Nephron progenitor cell (in vitro differentiated cells): ENCODE results near the gene SYNPR.

Experiments
- DNase-seq: peaks from one replicate; pipeline ENCODE4 v3.0.0; 2021
- H3K27ac Mint-ChIP-seq: 2 replicates; pipeline ENCODE4 v1.8.0; 2021; ENCODE audit warnings: mild to moderate bottlenecking, moderate library complexity, mixed read lengths
- H3K27me3 Mint-ChIP-seq: 2 replicates; pipeline ENCODE4 v1.8.0; 2021; ENCODE audit warnings: mild to moderate bottlenecking, low read depth, mixed read lengths; ENCODE audit not compliant: poor library complexity
- H3K36me3 Mint-ChIP-seq: 2 replicates; pipeline ENCODE4 v1.8.0; 2021; ENCODE audit warnings: low read depth, mixed read lengths
- H3K4me1 Mint-ChIP-seq: 2 replicates; pipeline ENCODE4 v1.8.0; 2021; ENCODE audit warnings: mixed read lengths
- H3K4me3 Mint-ChIP-seq: 2 replicates; pipeline ENCODE4 v1.8.0; 2021; ENCODE audit warnings: mild to moderate bottlenecking, moderate library complexity, mixed read lengths
- H3K9me3 Mint-ChIP-seq: 2 replicates; pipeline ENCODE4 v1.8.0; 2021; ENCODE audit warnings: mild to moderate bottlenecking, moderate library complexity, mixed read lengths
- TF ChIP-seq, protein P1 (sequence below): fragments of 200-600 bp; sonication (generic); IDR thresholded peaks from 2 replicates; pipeline ENCODE4 v1.5.0; 2021; ENCODE audit warnings: antibody characterized with exemption

Gene SYNPR

DNA sequence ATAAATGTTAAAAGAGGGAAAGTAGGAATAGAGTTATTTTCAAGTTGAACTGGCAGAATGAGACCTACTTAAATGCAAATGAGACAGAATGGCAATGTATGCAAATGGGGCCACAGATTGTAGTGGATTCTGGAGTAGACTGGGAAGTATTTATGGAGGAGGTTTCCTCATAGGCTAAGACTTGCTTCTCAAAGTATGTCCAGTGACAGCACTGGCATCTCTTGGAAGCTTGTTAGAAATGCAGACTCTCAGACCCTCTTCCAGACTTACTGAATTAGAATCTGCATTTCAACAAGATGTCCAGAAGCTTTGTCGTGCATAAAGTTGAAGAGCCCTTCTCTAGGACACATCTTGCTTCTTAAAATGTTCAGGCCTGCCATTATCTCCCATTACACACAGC lies 306.6 kb downstream of the SYNPR start:
- Mint-ChIP-seq H3K27me3 (no peaks in the 10 kb centered on the region), H3K27ac (no peak overlapping the region), H3K9me3 (peaks cover 10% of the 10 kb centered on the region), H3K36me3 (no peaks in the 10 kb centered on the region), H3K4me1 (no peaks in the 10 kb centered on the region), H3K4me3 (no peak overlapping the region)
- TF ChIP-seq, protein P1, sequence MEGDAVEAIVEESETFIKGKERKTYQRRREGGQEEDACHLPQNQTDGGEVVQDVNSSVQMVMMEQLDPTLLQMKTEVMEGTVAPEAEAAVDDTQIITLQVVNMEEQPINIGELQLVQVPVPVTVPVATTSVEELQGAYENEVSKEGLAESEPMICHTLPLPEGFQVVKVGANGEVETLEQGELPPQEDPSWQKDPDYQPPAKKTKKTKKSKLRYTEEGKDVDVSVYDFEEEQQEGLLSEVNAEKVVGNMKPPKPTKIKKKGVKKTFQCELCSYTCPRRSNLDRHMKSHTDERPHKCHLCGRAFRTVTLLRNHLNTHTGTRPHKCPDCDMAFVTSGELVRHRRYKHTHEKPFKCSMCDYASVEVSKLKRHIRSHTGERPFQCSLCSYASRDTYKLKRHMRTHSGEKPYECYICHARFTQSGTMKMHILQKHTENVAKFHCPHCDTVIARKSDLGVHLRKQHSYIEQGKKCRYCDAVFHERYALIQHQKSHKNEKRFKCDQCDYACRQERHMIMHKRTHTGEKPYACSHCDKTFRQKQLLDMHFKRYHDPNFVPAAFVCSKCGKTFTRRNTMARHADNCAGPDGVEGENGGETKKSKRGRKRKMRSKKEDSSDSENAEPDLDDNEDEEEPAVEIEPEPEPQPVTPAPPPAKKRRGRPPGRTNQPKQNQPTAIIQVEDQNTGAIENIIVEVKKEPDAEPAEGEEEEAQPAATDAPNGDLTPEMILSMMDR, result no peak
- DNase-seq, result no peak

- H3K27ac Mint-ChIP-seq, result no peak overlapping the region
Measured at GRCh38 chr3:63585927-63586326, 307.8 kb downstream of the SYNPR start.

DNA sequence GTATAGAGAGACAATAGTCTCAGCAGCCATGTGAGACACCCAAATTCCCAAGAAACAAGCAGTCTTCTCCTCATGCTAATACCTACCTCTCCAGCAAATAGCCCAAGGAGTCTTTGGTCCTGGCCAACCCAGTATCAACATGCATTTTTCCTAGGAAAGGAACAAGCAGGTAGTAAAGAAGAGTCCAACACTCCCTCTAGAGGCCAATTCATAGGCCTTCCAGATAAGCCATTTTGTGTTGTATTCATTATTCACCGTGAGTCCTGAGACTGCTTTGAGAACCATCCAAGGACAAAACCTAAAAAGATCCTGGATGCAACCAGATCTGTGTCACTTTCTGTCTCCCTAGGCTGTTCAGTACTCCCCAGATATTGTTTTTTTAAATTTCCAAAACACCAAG lies 310.8 kb downstream of the SYNPR start:
- Mint-ChIP-seq H3K9me3 (peaks cover 10% of the 10 kb centered on the region), H3K4me1 (no peaks in the 10 kb centered on the region), H3K4me3 (no peak overlapping the region), H3K36me3 (no peaks in the 10 kb centered on the region), H3K27me3 (no peaks in the 10 kb centered on the region), H3K27ac (no peak overlapping the region)
- no peak for DNase-seq
- TF ChIP-seq, protein P1, result no peak

More at GRCh38 chr3:63585927-63586326, 307.8 kb downstream of the SYNPR start:
- TF ChIP-seq, protein P1, result no peak
- H3K9me3 Mint-ChIP-seq, result peaks cover 10% of the 10 kb centered on the region
- no peaks in the 10 kb centered on the region for H3K36me3 Mint-ChIP-seq
- H3K27me3 Mint-ChIP-seq, result no peaks in the 10 kb centered on the region
- H3K4me3 Mint-ChIP-seq, result no peak overlapping the region
- DNase-seq, result no peak
- H3K4me1 Mint-ChIP-seq, result no peaks in the 10 kb centered on the region

GRCh38 chr3:63593779-63594178 lies 315.7 kb downstream of the SYNPR start:
- H3K27ac Mint-ChIP-seq, result peak overlapping the region; percentile 15
- TF ChIP-seq, protein P1, result no peak
- peaks cover 6% of the 10 kb centered on the region for H3K9me3 Mint-ChIP-seq
- H3K27me3 Mint-ChIP-seq, result no peaks in the 10 kb centered on the region
- H3K4me3 Mint-ChIP-seq, result no peak overlapping the region
- no peak for DNase-seq
- no peaks in the 10 kb centered on the region for H3K4me1 Mint-ChIP-seq
- H3K36me3 Mint-ChIP-seq, result no peaks in the 10 kb centered on the region

- TF ChIP-seq, protein P1, result no peak
- Mint-ChIP-seq H3K36me3 (no peaks in the 10 kb centered on the region), H3K27ac (no peak overlapping the region), H3K27me3 (no peaks in the 10 kb centered on the region), H3K4me1 (no peaks in the 10 kb centered on the region), H3K4me3 (no peak overlapping the region), H3K9me3 (no peaks in the 10 kb centered on the region)
- DNase-seq, result no peak
Measured at GRCh38 chr3:63595221-63595620, 317.1 kb downstream of the SYNPR start.

GRCh38 chr3:63597019-63597418 lies 318.9 kb downstream of the SYNPR start:
- DNase-seq, result no peak
- no peak overlapping the region for H3K4me3 Mint-ChIP-seq
- no peaks in the 10 kb centered on the region for H3K9me3 Mint-ChIP-seq
- no peaks in the 10 kb centered on the region for H3K4me1 Mint-ChIP-seq
- H3K27me3 Mint-ChIP-seq, result no peaks in the 10 kb centered on the region
- H3K27ac Mint-ChIP-seq, result no peak overlapping the region
- no peaks in the 10 kb centered on the region for H3K36me3 Mint-ChIP-seq
- TF ChIP-seq, protein P1, result no peak
